ENCODE data around the gene AIFM3.

DNA sequence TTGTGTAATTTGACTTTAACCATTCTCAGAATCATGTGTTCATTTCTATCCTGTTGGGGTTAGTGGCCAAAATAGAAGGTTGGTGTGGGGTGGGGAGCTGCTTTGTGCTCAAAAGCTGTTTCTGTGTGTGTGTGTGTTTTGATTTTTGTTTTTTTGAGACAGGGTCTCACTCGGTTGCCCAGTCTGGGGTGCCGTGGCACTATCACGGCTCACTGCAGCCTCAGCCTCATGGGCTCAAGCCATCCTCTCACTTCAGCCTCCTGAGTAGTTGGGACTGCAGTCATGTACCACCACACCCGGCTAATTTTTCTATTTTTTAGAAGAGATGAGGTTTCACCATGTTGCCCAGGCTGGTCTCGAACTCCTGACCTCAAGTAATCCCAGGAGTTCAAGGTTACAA lies 18.1 kb upstream of the AIFM3 start:
- TF ChIP-seq EZH2 (IDR thresholded peaks at IDR 0.05; ENCODE audit: insufficient read depth, poor library complexity, severe bottlenecking) (no peak), EZH2phosphoT487 (IDR thresholded peaks at IDR 0.05; ENCODE audit: insufficient read depth, low read depth) (no peak)

Measured in GM23248 (cell line).